GM18498 (cell line): ENCODE data around the gene MAPKAPK5.
"Not testable (repeated sequence)": the region's sequence is repeated elsewhere in the genome, so short reads cannot be mapped to it uniquely, and the experiment has no call there.

ENCODE experiments used
- ATAC-seq: cut with Tn5 transposase; IDR thresholded peaks from one replicate; pipeline ENCODE4 v1.9.1; 2021; ENCODE audit warnings: mild to moderate bottlenecking, moderate library complexity; ENCODE audit not compliant: unreplicated experiment

Gene MAPKAPK5, protein sequence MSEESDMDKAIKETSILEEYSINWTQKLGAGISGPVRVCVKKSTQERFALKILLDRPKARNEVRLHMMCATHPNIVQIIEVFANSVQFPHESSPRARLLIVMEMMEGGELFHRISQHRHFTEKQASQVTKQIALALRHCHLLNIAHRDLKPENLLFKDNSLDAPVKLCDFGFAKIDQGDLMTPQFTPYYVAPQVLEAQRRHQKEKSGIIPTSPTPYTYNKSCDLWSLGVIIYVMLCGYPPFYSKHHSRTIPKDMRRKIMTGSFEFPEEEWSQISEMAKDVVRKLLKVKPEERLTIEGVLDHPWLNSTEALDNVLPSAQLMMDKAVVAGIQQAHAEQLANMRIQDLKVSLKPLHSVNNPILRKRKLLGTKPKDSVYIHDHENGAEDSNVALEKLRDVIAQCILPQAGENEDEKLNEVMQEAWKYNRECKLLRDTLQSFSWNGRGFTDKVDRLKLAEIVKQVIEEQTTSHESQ

DNA sequence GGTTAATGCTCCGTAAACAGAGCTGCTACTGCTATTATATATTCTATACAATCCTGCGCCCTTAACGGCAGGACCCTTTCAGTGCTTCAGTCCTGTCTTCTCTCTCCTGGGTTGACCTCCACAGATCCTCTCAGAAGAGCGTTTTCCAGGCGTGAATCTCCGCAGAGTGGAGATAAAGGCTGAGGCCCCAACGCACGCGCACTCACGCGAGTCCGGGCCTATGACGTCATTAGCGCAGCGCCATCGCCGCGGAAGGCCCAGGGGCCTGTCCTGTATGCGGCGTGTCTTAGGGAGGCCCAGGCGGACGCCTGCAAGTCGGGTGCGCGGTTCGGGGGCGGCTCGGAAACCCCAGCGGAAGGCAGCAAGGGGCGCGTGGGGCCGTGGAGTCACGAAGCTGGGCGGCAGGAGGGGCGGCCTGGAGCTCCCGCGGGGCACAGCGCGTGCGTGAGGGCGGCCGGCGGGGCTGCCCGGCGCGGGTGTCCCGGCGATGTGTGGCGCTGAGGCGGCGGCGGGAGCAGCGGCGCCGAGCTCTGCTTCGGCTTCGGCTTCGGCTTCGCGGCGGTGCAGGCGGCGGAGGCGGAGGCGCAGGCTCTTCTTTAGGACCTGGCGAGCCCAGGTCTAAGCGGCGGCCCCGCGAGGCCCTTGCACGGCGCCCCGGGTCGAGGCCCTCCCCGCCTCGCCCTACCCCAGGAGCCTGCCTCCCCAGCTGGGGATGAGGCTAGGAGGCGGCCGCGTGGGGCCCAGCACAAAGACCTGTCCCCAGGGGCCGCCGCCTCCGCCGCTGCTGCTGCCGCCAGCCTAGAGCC lies at the start of gene MAPKAPK5:
Gene MAPKAPK5, plus strand, starts transcription at position 479 of the 806 bp plus-strand sequence. CDS start 506 bp downstream, outside the sequence.
- peak; percentile 86 for ATAC-seq

DNA sequence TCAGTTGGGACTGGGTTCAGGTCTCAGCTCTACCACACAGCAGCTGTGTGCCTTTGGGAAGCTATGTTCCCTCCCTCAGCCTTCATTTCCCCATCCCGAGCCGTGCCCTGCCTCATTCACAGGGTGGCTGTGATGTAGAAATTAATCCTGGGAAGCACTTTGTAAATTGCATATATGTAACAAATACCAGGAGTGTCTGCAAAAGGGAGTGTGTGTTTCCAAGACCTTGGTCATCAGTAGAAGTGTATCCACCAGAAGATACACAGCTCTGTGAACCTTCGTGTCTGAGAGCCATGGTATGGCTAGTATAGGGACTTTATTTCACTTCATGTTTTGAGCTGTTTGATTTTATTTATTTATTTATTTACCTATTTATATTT lies 49.2 kb upstream of the MAPKAPK5 start:
- ATAC-seq = no peak

DNA sequence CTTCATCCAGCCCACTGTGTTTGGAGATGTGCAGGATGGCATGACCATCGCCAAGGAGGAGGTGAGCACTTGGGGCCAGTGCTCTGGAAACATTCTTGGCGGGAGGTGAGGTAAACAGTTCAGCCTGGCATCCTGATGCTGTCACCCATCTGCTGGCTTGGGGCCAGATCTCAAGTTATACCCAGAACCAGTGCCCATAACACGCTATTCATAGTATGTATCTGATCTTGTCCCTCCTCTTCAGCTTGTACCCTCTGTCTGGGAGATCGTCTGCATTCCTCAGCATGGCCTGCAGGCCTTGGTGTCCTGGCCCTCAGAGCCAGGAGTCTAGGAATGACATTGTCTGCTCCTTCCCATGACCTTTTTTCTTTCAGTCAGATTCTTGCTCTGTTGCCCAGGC lies 43.8 kb upstream of the MAPKAPK5 start:
- ATAC-seq = no peak

DNA sequence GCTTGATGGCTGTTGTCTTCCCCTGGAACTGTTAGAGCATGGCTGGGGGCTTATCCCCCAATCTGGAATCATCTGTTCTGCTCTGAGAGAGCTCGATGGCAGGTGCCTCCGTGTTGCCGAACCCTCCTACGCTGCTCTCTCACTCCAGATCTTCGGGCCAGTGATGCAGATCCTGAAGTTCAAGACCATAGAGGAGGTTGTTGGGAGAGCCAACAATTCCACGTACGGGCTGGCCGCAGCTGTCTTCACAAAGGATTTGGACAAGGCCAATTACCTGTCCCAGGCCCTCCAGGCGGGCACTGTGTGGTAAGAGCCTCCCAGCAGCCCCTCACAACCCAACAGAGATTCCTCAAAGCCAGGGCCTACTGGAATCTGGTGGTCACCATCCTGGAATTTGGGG lies 42.3 kb upstream of the MAPKAPK5 start:
- ATAC-seq = no peak

DNA sequence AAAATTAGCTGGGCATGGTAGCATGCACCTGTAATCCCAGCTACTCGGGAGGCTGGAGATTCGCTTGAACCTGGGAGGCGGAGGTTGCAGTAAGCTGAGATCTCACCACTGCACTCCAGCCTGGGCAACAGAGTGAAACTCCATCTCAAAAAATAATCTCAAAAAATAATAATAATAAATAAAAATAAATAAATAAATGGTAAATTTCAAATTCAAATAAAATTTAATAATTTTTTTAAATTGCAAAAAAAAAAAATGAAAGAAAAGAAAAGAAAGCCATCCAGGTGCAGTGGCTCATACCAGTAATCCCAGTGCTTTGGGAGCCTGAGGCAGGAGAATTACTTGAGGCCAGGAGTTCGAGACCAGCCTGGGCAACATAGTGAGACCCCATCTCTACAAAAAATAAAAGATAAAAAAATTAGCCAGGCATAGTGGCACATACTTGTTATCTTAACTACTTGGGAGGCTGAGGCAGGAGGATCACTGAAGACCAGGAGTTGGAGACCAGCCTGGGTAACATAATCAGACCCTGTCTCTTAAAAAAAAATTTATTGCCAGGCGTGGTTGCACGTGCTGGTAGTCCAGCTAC lies 38.9 kb upstream of the MAPKAPK5 start:
- ATAC-seq = no peak

DNA sequence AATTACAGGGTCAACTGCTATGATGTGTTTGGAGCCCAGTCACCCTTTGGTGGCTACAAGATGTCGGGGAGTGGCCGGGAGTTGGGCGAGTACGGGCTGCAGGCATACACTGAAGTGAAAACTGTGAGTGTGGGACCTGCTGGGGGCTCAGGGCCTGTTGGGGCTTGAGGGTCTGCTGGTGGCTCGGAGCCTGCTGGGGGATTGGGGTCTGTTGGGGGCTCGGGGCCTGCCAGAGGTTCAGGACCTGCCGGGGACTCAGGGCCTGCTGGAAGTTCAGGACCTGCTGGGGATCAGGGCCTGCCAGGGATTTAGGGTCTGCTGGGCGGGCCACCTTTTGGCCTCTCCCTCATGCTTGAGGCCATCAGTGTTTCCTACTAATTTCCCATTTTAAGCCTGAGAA lies 38.2 kb upstream of the MAPKAPK5 start:
- no peak for ATAC-seq

DNA sequence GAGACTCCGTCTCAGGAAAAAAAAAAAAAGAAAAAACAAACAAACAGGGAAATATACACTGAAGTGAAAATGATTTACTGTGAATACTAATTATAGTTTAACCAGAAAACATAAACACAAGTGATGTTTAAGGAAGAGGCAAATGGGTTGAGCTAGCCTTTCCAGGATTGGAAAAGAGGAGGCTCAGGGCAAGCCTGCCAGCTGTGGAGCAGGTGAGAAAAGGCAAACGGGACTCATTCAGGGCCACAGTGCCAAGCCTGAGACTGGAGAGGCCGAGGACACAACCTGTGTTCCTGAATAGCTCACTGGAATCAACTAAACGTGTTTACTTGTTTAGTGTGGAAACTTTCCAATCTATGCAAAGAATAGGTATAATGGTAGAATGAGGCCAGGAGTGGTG lies 35.7 kb upstream of the MAPKAPK5 start:
- no peak for ATAC-seq

DNA sequence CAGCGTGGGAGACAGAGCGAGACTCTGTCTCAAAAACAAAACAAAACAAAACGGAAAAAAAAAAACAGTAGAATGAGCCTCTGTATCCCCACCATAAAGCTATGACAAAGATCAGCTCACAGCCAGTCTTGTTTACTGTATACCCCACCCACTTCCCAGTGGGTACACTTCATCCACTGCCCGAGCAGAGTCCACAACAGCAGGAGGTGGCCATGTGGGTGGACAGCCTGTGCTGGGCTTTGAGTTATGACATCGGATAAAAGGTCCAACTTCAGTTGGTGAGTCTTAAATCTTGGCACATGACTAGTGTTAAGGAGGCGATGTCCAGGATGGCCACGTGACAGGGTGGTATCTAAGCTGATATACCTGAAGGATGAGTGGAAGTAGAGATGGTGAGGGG lies 34.8 kb upstream of the MAPKAPK5 start:
- ATAC-seq = no peak

DNA sequence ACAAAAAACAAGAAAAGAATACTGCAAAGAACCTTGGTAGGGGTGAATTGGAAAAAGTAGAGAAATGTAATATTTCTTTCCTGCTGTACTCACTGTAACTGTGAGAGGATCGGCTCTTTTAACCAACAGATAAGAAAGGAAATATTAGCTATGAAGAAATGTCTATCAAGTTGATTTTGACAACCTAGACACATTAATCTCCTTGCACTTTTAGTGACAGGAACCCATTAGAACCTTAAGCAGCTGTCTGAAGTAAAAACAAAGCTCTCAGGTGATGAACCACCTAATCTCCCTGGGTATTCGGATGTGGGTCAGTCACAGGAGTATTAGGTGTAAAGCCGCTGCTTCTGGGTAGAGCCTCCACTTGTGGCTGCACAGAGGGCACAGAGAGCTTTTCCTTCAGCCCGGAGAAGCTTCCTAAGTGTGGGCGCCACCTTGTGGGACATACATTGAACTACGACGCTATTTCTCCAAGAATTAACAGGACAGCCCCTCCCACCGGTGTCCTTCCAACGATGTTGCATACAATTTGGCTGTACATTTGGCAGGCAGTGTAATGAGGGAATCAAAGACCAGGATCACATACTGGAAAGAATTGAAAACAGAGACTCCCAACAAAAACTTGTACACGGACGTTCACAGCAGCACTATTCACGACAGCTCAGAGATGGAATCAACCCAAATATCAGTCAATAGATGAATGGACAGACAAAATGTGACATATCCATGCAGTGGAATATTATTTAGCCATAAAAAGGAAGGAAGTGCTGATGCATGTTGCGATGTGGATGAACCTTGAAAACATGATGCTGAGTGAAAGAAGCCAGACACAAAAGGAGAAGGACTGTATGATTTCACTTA lies 28.9 kb upstream of the MAPKAPK5 start:
- peak; percentile 56 for ATAC-seq

DNA sequence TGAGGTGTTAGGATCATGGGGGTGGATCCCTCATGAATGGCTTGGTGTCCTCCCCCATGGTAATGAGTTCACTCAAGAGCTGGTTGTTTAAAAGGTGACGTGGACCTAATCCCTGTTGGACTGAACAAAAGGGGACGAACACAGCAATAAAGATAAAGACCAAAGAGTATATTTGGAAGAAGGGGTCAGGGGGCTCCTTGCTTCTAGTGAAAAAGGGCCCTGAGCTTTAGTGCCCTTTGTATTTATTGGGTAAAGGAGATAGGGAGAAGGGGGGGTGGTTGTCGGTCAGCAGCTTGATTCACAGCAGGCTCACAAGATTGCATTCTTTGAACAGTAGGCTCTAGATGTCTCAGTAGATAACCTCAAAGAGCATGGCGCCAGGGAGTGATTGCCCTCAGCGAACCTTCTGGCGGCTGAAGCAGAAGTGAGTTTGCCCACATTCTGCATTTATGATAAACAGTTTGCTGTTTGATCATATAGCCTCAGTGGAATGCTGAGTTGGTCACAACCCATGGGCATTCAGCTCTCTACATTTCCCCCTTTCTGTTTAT lies 25.9 kb upstream of the MAPKAPK5 start:
- ATAC-seq = no peak

DNA sequence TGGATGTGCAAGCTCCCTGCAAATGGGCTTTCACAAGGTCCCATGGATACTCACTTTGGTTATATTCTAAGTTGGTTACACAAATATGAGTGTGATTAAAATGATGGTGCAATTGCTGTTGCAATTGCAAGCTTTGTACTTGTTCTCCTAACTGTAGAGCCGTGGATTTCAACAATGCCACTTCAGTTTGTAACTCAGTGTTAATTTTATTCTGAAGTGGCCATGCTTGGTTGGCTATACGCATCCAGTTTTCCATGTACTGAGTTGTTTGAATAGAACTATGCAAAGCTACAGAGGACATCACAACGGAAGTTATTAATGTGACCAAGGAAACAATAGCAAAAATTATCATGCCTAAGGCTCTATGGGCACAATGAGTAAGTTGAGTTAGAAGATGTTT lies 25.1 kb upstream of the MAPKAPK5 start:
- not testable (repeated sequence) for ATAC-seq

DNA sequence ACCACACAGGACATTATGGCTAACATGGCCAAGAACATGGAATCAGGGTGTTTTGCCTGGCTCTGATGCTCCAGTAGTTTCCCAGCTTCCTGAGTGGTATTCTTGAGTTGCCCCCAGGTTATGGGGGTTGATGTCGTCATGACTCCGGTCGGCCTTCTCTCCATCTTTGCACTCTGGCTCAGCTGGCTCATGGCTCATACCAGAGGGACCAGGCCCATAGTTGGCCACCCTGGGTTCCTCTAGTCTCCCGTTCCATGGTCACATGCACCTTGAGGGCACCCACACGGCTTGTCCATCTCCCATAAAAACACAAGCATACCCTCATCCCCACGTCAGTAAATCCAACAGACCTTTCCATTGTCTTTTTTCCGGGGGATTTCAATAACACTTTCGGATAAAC lies 23.7 kb upstream of the MAPKAPK5 start:
- no peak for ATAC-seq

DNA sequence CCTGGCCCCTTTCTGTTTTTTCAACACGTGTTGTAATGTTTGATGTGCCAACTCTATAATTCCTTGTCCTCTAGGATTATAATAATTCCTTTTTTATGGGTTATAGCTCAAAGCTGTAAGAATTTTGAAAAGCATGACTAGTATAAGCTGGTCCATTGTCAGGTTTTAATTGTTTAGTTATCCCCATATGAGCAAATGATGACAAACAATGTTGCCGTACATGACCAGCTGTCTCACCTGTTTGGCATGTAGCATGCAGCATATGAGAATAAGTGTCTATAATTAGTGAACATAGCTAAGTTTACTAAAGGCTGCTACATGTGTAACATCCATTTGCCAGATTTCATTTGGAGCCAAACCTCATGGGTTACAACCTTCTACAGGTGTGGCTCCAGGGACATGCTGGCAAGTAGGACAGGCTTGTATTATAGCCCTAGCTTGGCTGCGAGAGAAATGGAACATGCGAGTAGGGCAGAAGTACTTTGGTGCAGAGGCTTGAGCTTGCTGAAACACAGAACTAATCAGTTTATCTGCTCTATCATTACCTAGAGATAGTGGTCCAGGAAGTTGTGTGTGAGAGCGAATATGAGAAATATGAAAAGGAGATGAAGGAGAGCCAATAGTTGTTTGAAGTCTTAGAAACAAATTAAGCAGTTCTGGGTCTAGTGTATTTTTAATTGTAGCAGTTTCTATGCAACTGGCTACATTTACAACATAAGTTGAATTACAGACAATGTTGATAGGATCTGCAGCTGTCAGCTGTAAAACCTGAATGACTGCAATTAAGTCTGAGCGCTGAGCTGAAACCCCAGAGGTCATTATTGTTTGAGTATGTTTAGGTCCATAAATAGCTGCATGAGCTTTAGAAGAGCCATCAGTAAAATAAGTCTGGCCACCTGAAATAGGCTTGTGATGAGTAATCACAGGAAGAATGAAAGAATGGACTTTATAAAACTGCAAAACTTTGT lies 22.6 kb upstream of the MAPKAPK5 start:
- no peak for ATAC-seq

DNA sequence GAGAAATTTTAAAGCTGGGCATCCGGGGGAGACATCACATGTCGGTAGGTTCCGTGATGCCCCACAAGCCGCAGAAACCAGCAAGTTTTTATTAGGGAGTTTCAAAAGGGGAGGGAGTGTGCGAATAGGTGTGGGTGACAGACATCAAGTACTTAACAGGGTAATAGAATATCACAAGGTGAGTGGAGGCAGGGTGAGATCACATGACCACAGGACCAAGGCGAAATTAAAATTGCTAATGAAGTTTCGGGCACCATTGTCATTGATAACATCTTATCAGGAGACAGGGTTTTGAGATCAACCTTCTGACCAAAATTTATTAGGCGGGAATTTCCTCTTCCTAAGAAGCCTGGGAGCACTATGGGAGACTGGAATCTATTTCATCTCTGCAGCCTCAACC lies 21.2 kb upstream of the MAPKAPK5 start:
- not testable (repeated sequence) for ATAC-seq

DNA sequence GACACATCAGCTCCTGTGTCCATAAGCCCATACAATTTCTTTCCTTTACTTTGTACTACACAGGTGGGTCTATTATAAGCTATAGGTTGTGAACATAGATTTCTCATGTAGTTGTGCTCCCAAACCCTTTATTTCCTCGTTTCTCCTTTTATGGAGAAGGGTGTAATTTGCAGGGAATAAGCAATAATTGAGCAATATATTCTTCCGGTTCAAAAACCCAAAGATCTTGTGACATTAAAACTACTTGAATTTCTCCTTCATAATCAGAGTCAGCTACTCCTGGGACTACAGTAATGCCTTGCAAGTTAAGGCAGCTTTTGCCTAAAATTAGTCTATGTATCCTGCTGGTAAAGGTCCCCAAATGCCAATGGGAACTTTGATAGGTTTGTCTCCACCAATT lies 19.1 kb upstream of the MAPKAPK5 start:
- no peak for ATAC-seq

DNA sequence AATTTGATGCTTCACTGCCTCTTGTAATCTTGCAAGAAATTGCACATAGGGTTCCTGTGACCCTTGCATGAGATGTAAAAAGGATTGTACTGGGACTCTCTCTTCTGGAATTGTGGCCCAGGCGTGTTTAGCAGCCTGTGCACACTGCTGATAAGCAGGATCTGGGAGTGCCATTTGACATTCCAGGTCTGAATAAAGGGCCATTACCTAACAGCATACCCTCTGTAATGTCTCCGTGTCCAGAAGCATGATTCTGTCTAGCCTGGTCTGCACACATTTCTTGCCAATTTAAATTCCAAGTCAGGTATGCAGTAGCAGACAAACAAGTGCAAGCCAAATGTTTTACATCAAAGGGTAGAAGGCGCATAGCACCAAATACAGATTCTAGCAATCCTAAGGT lies 18.1 kb upstream of the MAPKAPK5 start:
- ATAC-seq = no peak

DNA sequence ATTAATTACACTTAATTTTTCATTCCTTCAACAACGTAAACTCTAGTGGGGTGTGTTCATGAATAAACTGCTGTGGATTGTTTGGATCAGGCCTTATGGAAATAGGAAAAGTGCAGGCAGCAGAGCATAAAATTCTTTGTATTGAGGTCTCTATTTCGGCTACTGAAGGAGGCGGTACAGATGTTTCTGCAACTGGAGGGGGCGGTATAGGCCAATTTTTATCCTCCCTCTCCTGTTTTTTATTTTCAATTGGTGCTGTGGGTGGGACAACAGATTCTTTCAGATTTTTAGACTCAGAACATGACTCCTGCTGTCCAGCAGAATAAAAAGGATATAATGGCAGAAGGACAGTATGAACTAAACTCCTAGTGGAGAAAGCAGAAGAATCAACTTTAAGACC lies 17.7 kb upstream of the MAPKAPK5 start:
- not testable (repeated sequence) for ATAC-seq

DNA sequence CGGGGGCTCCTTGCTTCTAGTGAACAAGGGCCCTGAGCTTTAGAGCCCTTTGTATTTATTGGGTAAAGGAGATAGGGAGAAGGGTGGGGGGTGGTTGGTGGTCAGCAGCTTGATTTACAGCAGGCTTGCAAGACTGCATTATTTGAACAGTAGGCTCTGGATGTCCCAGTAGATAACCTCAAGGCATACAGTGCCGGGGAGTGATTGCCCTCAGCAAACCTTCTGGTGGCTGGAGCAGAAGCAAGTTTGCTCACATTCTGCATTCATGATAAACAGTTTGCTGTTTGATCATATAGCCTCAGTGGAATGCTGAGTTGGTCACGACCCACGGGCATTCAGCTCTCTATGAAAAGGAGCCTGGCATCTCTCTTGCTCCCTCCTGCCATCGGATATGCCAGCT lies 16.5 kb upstream of the MAPKAPK5 start:
- ATAC-seq = no peak

DNA sequence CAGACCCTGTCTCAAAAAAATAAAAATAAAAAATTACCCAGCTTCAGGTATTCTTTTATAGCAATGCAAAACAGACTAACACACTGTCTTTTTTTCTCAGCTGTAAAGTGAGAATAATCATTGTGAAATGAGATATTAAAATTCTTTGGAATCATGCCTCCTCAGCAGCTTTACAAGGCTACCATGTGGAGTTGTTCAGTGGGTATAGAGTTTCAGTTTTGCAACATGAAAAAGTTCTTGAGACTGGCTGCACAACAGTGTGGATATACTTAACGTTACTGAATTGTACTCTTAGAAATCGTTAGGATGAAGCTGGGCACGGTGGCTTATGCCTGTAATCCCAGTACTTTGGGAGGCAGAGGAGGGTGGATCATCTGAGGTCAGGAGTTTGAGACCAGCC lies 15.7 kb upstream of the MAPKAPK5 start:
- no peak for ATAC-seq
